Gastrocnemius medialis (tissue), 4 donors: ENCODE results near the gene XG.

Source experiments
- CTCF ChIP-seq, 5 experiments: fragments of 450-650 bp in 3 of 5; fragments of 200-600 bp in 2 of 5; sonication (generic) in 2 of 5; IDR thresholded peaks in 4 of 5; conservative IDR thresholded peaks in 1 of 5; 1 replicate in 4 of 5; 2 replicates in 1 of 5; pipeline ENCODE4 v1.5.1; 2016 to 2019; ENCODE audit warnings: antibody characterized with exemption in 5 of 5, mild to moderate bottlenecking in 3 of 5, moderate library complexity in 3 of 5
- POLR2A ChIP-seq, 2 donors: fragments of 450-650 bp; IDR thresholded peaks; one replicate each; pipeline ENCODE4 v1.6.1; 2017; ENCODE audit warnings: antibody characterized with exemption in 2 of 2, mild to moderate bottlenecking in 2 of 2, moderate library complexity in 2 of 2

GRCh38 chrX:2862404-2862803 is 110.6 kb downstream of the XG start:
- TF ChIP-seq CTCF (IDR thresholded peaks at IDR 0.05 in 4 of 5, conservative IDR thresholded peaks at IDR 0.05 in 1 of 5) (no peak), POLR2A (IDR thresholded peaks at IDR 0.05) (no peak)
